ENCODE results near the gene NGF. TPM values are rescaled to one million over a fixed set of nuclear protein-coding genes. Genes with fewer than 3 reads are reported as not detected.

NGF gene
- total and polyA plus RNA-seq, 2 donors (not counting 1 experiment from before 2014, with no cell fraction given): not detected

DNA sequence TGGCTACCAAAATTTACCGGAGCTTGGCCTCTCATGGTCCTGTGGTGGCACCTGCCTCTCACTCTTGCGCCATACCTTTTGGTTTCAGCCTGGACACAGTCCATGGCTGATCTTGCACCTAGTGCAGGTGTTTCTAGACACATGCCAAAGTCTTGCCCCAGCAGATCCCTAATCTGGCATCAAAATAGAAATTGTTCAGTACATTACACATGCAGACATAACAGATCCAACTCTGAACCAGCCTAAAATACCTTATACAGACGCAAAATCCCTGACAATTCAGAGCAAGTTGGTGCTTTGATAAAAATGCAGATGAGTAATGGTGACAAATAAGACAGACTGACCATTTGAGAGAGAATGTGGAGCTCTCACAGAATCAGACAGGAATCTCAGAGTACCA, 44.1 kb downstream of the NGF start:
- Histone ChIP-seq H3K79me2 (ENCODE audit: control insufficient read depth, insufficient read depth, low read length) (no peaks in the 10 kb centered on the region), H3K4me1 (ENCODE audit: control insufficient read depth in 2 of 2, insufficient read depth in 2 of 2, low read length in 2 of 2) (no peaks in the 10 kb centered on the region), H4K20me1 (ENCODE audit: control insufficient read depth, insufficient read depth, low read length, poor library complexity, severe bottlenecking) (no peaks in the 10 kb centered on the region), H2AFZ (ENCODE audit: insufficient read depth, low read depth, low read length, poor library complexity, severe bottlenecking) (no peak overlapping the region), H3K27me3 (replicated peaks in 1 of 4; ENCODE audit: control extremely low read depth in 1 of 4, control insufficient read depth in 3 of 4, insufficient read depth in 4 of 4, low read length in 3 of 4) (peaks cover 0 to 5% (median 0%) of the 10 kb centered on the region in 4 experiments), H3K4me3 (ENCODE audit: control extremely low read depth in 1 of 5, extremely low read depth in 1 of 5, insufficient read depth in 1 of 5, low read depth in 2 of 5, low read length in 4 of 5) (no peak overlapping the region), H3K27ac (ENCODE audit: low read length in 2 of 2) (no peak overlapping the region), H3K9ac (ENCODE audit: low read length) (no peak overlapping the region), H3K4me2 (replicated peaks; ENCODE audit: low read depth, low read length, poor library complexity, severe bottlenecking) (no peak overlapping the region), H3K36me3 (replicated peaks in 1 of 2; ENCODE audit: control extremely low read depth in 1 of 2, control insufficient read depth in 1 of 2, extremely low read depth in 1 of 2, insufficient read depth in 2 of 2, low read length in 1 of 2) (no peaks in the 10 kb centered on the region), H3K9me3 (ENCODE audit: control extremely low read depth in 1 of 3, control insufficient read depth in 2 of 3, insufficient read depth in 1 of 3, low read length in 2 of 3) (no peaks in the 10 kb centered on the region)
- Mint-ChIP-seq H3K9me3 (ENCODE audit: insufficient read depth) (no peaks in the 10 kb centered on the region), H3K27me3 (peaks cover 11% of the 10 kb centered on the region), H3K4me1 (no peaks in the 10 kb centered on the region), H3K27ac (no peak overlapping the region), H3K4me3 (no peak overlapping the region)
- ChIA-PET POLR2A (no interaction called here), CTCF (no interaction called here)
- DNase-seq (no peak), ATAC-seq (ENCODE audit: low read depth) (no peak)
- WGBS (ENCODE audit: insufficient coverage): 91% methylated on average over 2 of the region's 3 CpGs
- TF ChIP-seq EZH2 (IDR thresholded peaks at IDR 0.05; ENCODE audit: borderline replicate concordance, insufficient read depth, low read depth, low read length, poor library complexity, severe bottlenecking): no peak
- TF ChIP-seq, protein P1, sequence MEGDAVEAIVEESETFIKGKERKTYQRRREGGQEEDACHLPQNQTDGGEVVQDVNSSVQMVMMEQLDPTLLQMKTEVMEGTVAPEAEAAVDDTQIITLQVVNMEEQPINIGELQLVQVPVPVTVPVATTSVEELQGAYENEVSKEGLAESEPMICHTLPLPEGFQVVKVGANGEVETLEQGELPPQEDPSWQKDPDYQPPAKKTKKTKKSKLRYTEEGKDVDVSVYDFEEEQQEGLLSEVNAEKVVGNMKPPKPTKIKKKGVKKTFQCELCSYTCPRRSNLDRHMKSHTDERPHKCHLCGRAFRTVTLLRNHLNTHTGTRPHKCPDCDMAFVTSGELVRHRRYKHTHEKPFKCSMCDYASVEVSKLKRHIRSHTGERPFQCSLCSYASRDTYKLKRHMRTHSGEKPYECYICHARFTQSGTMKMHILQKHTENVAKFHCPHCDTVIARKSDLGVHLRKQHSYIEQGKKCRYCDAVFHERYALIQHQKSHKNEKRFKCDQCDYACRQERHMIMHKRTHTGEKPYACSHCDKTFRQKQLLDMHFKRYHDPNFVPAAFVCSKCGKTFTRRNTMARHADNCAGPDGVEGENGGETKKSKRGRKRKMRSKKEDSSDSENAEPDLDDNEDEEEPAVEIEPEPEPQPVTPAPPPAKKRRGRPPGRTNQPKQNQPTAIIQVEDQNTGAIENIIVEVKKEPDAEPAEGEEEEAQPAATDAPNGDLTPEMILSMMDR (IDR thresholded peaks at IDR 0.05): no peak
- intact Hi-C loops (cut with micrococcal nuclease): no loop called here

DNA sequence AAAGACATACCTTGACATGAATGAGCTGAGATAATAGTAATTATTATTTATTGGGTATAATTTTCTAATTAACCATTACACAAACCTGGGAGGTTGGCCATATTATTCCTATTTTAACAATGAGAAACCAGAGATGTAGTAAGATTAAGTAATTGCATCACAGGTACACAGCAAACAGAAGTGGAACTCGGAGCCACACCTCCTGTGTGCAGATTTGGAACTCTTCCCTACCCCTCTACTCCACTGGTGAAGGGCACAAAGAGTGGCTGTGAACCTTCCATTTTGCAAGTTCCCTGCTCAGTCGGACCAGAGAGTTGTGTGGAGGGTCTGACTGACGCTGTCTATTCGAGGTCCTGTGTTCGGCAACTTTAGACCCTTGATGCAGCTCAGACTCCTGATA, 45.0 kb downstream of the NGF start:
- Histone ChIP-seq H2AFZ (ENCODE audit: insufficient read depth, low read depth, low read length, poor library complexity, severe bottlenecking) (no peak overlapping the region), H3K9me3 (ENCODE audit: control extremely low read depth in 1 of 3, control insufficient read depth in 2 of 3, insufficient read depth in 1 of 3, low read length in 2 of 3) (no peaks in the 10 kb centered on the region), H3K4me2 (replicated peaks; ENCODE audit: low read depth, low read length, poor library complexity, severe bottlenecking) (no peak overlapping the region), H3K9ac (ENCODE audit: low read length) (no peak overlapping the region), H3K27ac (ENCODE audit: low read length in 2 of 2) (no peak overlapping the region), H3K79me2 (ENCODE audit: control insufficient read depth, insufficient read depth, low read length) (no peaks in the 10 kb centered on the region), H3K36me3 (replicated peaks in 1 of 2; ENCODE audit: control extremely low read depth in 1 of 2, control insufficient read depth in 1 of 2, extremely low read depth in 1 of 2, insufficient read depth in 2 of 2, low read length in 1 of 2) (no peaks in the 10 kb centered on the region), H3K4me1 (ENCODE audit: control insufficient read depth in 2 of 2, insufficient read depth in 2 of 2, low read length in 2 of 2) (no peaks in the 10 kb centered on the region), H3K27me3 (replicated peaks in 1 of 4; ENCODE audit: control extremely low read depth in 1 of 4, control insufficient read depth in 3 of 4, insufficient read depth in 4 of 4, low read length in 3 of 4) (peaks cover 0 to 5% (median 0%) of the 10 kb centered on the region in 4 experiments), H3K4me3 (ENCODE audit: control extremely low read depth in 1 of 5, extremely low read depth in 1 of 5, insufficient read depth in 1 of 5, low read depth in 2 of 5, low read length in 4 of 5) (no peak overlapping the region), H4K20me1 (ENCODE audit: control insufficient read depth, insufficient read depth, low read length, poor library complexity, severe bottlenecking) (no peaks in the 10 kb centered on the region)
- POLR2A ChIA-PET: no interaction called here
- peaks cover 9% of the 10 kb centered on the region for H3K27me3 Mint-ChIP-seq
- WGBS (ENCODE audit: insufficient coverage): 90% methylated on average over 5 of the region's 5 CpGs
- intact Hi-C loops (cut with micrococcal nuclease): no loop called here
- ATAC-seq (ENCODE audit: low read depth): no peak
- no peak overlapping the region for H3K4me3 Mint-ChIP-seq
- no peak overlapping the region for H3K27ac Mint-ChIP-seq
- CTCF ChIA-PET: no interaction called here
- TF ChIP-seq, protein P1 (IDR thresholded peaks at IDR 0.05): no peak
- TF ChIP-seq EZH2 (IDR thresholded peaks at IDR 0.05; ENCODE audit: borderline replicate concordance, insufficient read depth, low read depth, low read length, poor library complexity, severe bottlenecking): no peak
- no peaks in the 10 kb centered on the region for H3K4me1 Mint-ChIP-seq
- no peak for DNase-seq
- H3K9me3 Mint-ChIP-seq (ENCODE audit: insufficient read depth): no peaks in the 10 kb centered on the region
